Heart right ventricle (tissue), 16 donors: ENCODE data around the gene MAGEA8. TPM values are rescaled to one million over a fixed set of nuclear protein-coding genes. Genes with fewer than 3 reads are reported as not detected.
A peak's percentile ranks its signal among the peaks of the same experiment; 100 is the strongest.
"Not testable (repeated sequence)": the region's sequence is repeated elsewhere in the genome, so short reads cannot be mapped to it uniquely, and the experiment has no call there.

Experiments used
- ATAC-seq, 8 donors: fragments of 200-7000 bp; cut with Tn5 transposase; one replicate each; pipeline ENCODE4 v1.9.1; 2020; ENCODE audit warnings: mild to moderate bottlenecking in 8 of 8, moderate library complexity in 8 of 8, moderate number of reproducible peaks in 1 of 8
- DNase-seq, 2 donors: peaks; one replicate each; pipeline ENCODE4 v3.0.0-alpha.2; 2020
- H3K27ac ChIP-seq, 10 donors: fragments of 200-600 bp; sonication (generic) in 2 of 10; one replicate each; pipeline versions ENCODE4 v1.5.0 to v1.8.0; 2020 to 2022; ENCODE audit warnings: mild to moderate bottlenecking in 3 of 10
- H3K27me3 ChIP-seq, 7 donors: fragments of 200-600 bp; one replicate each; pipeline ENCODE4 v1.8.0; 2021 to 2022; ENCODE audit warnings: mild to moderate bottlenecking in 2 of 7
- H3K36me3 ChIP-seq, 9 donors: fragments of 200-600 bp; sonication (generic) in 1 of 9; one replicate each; pipeline versions ENCODE4 v1.5.0 to v1.8.0; 2020 to 2022; ENCODE audit warnings: mild to moderate bottlenecking in 2 of 9
- H3K4me1 ChIP-seq, 9 donors: fragments of 200-600 bp; sonication (generic) in 1 of 9; one replicate each; pipeline versions ENCODE4 v1.5.0 to v1.8.0; 2020 to 2022; ENCODE audit warnings: mild to moderate bottlenecking in 4 of 9
- H3K4me3 ChIP-seq, 10 donors: fragments of 200-600 bp; sonication (generic) in 2 of 10; one replicate each; pipeline versions ENCODE4 v1.5.0 to v1.8.0; 2020 to 2022; ENCODE audit warnings: mild to moderate bottlenecking in 7 of 10, moderate library complexity in 2 of 10
- H3K9me3 ChIP-seq, 11 donors: fragments of 200-600 bp in 10 of 11; sonication (generic) in 2 of 11; one replicate each; pipeline versions ENCODE4 v1.5.0 to v1.8.0; 2013 to 2022; ENCODE audit warnings: mild to moderate bottlenecking in 2 of 11, control low read depth in 1 of 11, moderate library complexity in 1 of 11
- CTCF ChIP-seq, 9 donors: fragments of 200-600 bp; sonication (generic) in 2 of 9; IDR thresholded peaks; one replicate each; pipeline versions ENCODE4 v1.5.0 to v1.8.0; 2021 to 2022; ENCODE audit warnings: antibody characterized with exemption in 9 of 9, mild to moderate bottlenecking in 5 of 9, moderate library complexity in 1 of 9
- WGBS, 2 donors: extraction: QIAGEN DNeasy Blood & Tissue Kit; methylation state at CpG; one replicate each; pipeline ENCODE4 v1.1.7; 2013; ENCODE audit warnings: inconsistent platforms in 1 of 2; 5-methylcytosine and 5-hydroxymethylcytosine counted together
- intact Hi-C, 10 donors: fragments of 100-400 bp; cut with DNase I; formaldehyde crosslinking; loops; one replicate each; pipeline versions ENCODE4 v1.11.1 to v1.14.2; 2022
- long read RNA-seq, 3 donors: library from polyadenylated mRNA; unstranded; transcript quantifications; one replicate each; pipeline ENCODE4 v2.0.0, GENCODE V29; 2020 to 2021
- polyA plus RNA-seq, 2 donors: library from polyadenylated mRNA; stranded (reverse); fragments of 200-250 nt; gene quantifications; one replicate each; pipeline ENCODE4 v1.2.3, GENCODE V29; 2013
- total RNA-seq, 10 donors: library from RNA; stranded (reverse); fragmentation: NEBNext Ultra II Directional in 3 of 10; extraction: Animal tissue kit (Norgen Biotek cat#: 25700) in 3 of 10; gene quantifications; one replicate each; pipeline versions ENCODE4 v1.2.1 to v1.2.4, GENCODE V29; 2021 to 2023
- donor health status: Arrhythmogenic right ventricular cardiomyopathy.
- donor health status: ischemic (EF 13 %, LVEDD 7.1; RV severe dilation, severe dysfunction).
- donor health status: healthy with polysubstance abuse.
- donor health status: DM: no; HTN: yes; CAD: no.
- donor health status: DM: no; HTN: no; CAD: no.
- donor health status: ischemic (EF 25% LVEDD 6.9; RV normal size, moderate dysfunction).
- donor health status: ischemic (EF 25% LVEDD 5.7; RV mildly dilated, moderate dysfunction).
- donor health status: healthy.
- donor health status: DM: yes; HTN: yes; CAD: no.
- donor health status: Ischemic cardiomyopathy.
- donor health status: ischemic (EF 35%, LVEDD 5.7; RV mildly dilated, moderate dysfunction).
- donor health status: nonischemic (EF 11% LVEDD 7.7; RV severe dilation, severe dysfunction).
- donor health status: DM: yes; HTN: yes; CAD: no.
- donor health status: PGD.
- donor health status: ischemic (EF 29% LVEDD 5.4; RV normal size, mild dysfunction).
- donor health status: nonischemic (EF 23%, LVEDD 6.1; RV moderate dilation, normal function).

MAGEA8 gene
- total RNA-seq: not detected
- not detected for polyA plus RNA-seq
- long read RNA-seq, donor 1: 0 reads
- long read RNA-seq, donor 2: 0 reads
- long read RNA-seq, donor 3: 0 reads

GRCh38 chrX:149881081-149881711, at the start of gene MAGEA8:
MAGEA8 (plus strand) TSS chrX:149881183; CDS start chrX:149884273, 3,090 bp downstream.
- Histone ChIP-seq H3K9me3 (no peaks in the 10 kb centered on the region), H3K36me3 (no peaks in the 10 kb centered on the region), H3K4me3 (no peak within 1 kb of the TSS), H3K27ac (no peak within 1 kb of the TSS), H3K4me1 (no peaks in the 10 kb centered on the region), H3K27me3 (peaks cover 0 to 3% (median 0%) of the 10 kb centered on the region in 7 donors)
- peak in 1 of 9 donors; percentile 22 for TF ChIP-seq CTCF (IDR thresholded peaks at IDR 0.05)
- ATAC-seq (no peak), DNase-seq (no peak)
- intact Hi-C loops: loop anchor here in 1 of 10 donors (10.0 kb wide), 1 partner anchor 356 kb away; no protein-coding TSS in a partner anchor
- WGBS, 2 donors: 93 to 94% methylated on average over 30 to 33 of the region's 33 CpGs

GRCh38 chrX:149831473-149831872, 49.5 kb upstream of the MAGEA8 start:
- DNase-seq (no peak), ATAC-seq (no peak)
- no peak for TF ChIP-seq CTCF (IDR thresholded peaks at IDR 0.05)
- WGBS, 2 donors: 93 to 96% methylated on average over 2 of the region's 2 CpGs
- no peak overlapping the region for H3K4me3 ChIP-seq
- H3K36me3 ChIP-seq: no peaks in the 10 kb centered on the region
- H3K27ac ChIP-seq: no peak overlapping the region
- peaks cover 0 to 71% (median 0%) of the 10 kb centered on the region in 7 donors for H3K27me3 ChIP-seq
- no peaks in the 10 kb centered on the region for H3K9me3 ChIP-seq
- intact Hi-C loops: no loop called here
- H3K4me1 ChIP-seq: no peaks in the 10 kb centered on the region

- not testable (repeated sequence) for ATAC-seq, DNase-seq
- 55 to 63% methylated on average over 5 of the region's 5 CpGs for WGBS, 2 donors
These were observed 44.3 kb upstream of the MAGEA8 start for GRCh38 chrX:149836728-149837127.

GRCh38 chrX:149837167-149837566, 43.8 kb upstream of the MAGEA8 start:
- TF ChIP-seq CTCF (IDR thresholded peaks at IDR 0.05): no peak
- intact Hi-C loops: no loop called here
- peaks cover 0 to 29% (median 0%) of the 10 kb centered on the region in 7 donors for H3K27me3 ChIP-seq
- no peak overlapping the region for H3K4me3 ChIP-seq
- DNase-seq (no peak), ATAC-seq (no peak)
- H3K4me1 ChIP-seq: no peaks in the 10 kb centered on the region
- H3K27ac ChIP-seq: no peak overlapping the region
- H3K36me3 ChIP-seq: no peaks in the 10 kb centered on the region
- H3K9me3 ChIP-seq: no peaks in the 10 kb centered on the region

More at GRCh38 chrX:149836728-149837127, 44.3 kb upstream of the MAGEA8 start:
- H3K27ac ChIP-seq, intact Hi-C loops, H3K4me1 ChIP-seq, H3K4me3 ChIP-seq, H3K9me3 ChIP-seq, H3K36me3 ChIP-seq: not testable (repeated sequence)
- peaks cover 0 to 31% (median 0%) of the 10 kb centered on the region in 7 donors for H3K27me3 ChIP-seq

- TF ChIP-seq CTCF (IDR thresholded peaks at IDR 0.05): no peak
- Histone ChIP-seq H3K4me3 (no peak overlapping the region), H3K27ac (no peak overlapping the region), H3K36me3 (no peaks in the 10 kb centered on the region), H3K9me3 (no peaks in the 10 kb centered on the region), H3K4me1 (no peaks in the 10 kb centered on the region), H3K27me3 (peaks cover 0 to 25% (median 0%) of the 10 kb centered on the region in 7 donors)
- intact Hi-C loops: no loop called here
- DNase-seq (no peak), ATAC-seq (no peak)
These were observed 43.3 kb upstream of the MAGEA8 start for GRCh38 chrX:149837639-149838038.
